Loucy (cell line): ENCODE results near the gene VWF.

Source experiments
- CTCF ChIP-seq: fragments of 200-600 bp; sonication (generic); conservative IDR thresholded peaks from 2 replicates; pipeline ENCODE4 v1.5.1; 2014; ENCODE audit warnings: mild to moderate bottlenecking, antibody characterized with exemption, low read length
- EZH2phosphoT487 ChIP-seq: fragments of 200-600 bp; IDR thresholded peaks from 2 replicates; pipeline ENCODE4 v1.6.1; 2018; ENCODE audit warnings: antibody characterized with exemption, mild to moderate bottlenecking, moderate library complexity, borderline replicate concordance

- TF ChIP-seq CTCF (no peak), EZH2phosphoT487 (no peak)
These were observed 40.9 kb upstream of the VWF start for GRCh38 chr12:6165395-6165794.
